Mesenchymal stem cell (in vitro differentiated cells and primary cell): Measurements from ENCODE around the gene AFF4.

ENCODE experiments used
- DNase-seq: peaks from one replicate; pipeline ENCODE4 v3.0.0-alpha.2; 2013
- H2AFZ ChIP-seq: one replicate; pipeline ENCODE4 v1.6.1; 2013; ENCODE audit warnings: low read depth, mild to moderate bottlenecking, control low read depth, inconsistent platforms, low read length, moderate library complexity
- H2AK5ac ChIP-seq: 2 replicates; pipeline ENCODE4 v1.6.1; 2013; ENCODE audit warnings: low read length, moderate library complexity, mild to moderate bottlenecking, inconsistent platforms; ENCODE audit not compliant: severe bottlenecking
- H2BK120ac ChIP-seq: one replicate; pipeline ENCODE4 v1.6.1; 2013; ENCODE audit warnings: low read depth, mild to moderate bottlenecking, inconsistent platforms, low read length, moderate library complexity
- H2BK12ac ChIP-seq, 2 experiments: one replicate each; pipeline ENCODE4 v1.6.1; 2013; ENCODE audit warnings: inconsistent platforms in 2 of 2, low read length in 2 of 2, mild to moderate bottlenecking in 2 of 2, moderate library complexity in 2 of 2, control low read depth in 1 of 2
- H2BK15ac ChIP-seq: one replicate; pipeline ENCODE4 v1.6.1; 2013; ENCODE audit warnings: mild to moderate bottlenecking, low read depth, inconsistent platforms; ENCODE audit not compliant: poor library complexity, severe bottlenecking
- H2BK5ac ChIP-seq: 2 replicates; pipeline ENCODE4 v1.6.1; 2013; ENCODE audit warnings: low read depth, mild to moderate bottlenecking, low read length, control low read depth, inconsistent platforms; ENCODE audit not compliant: poor library complexity, severe bottlenecking
- H3K14ac ChIP-seq, 2 experiments: one replicate each; pipeline ENCODE4 v1.6.1; 2013; ENCODE audit warnings: inconsistent platforms in 2 of 2, low read length in 2 of 2, control low read depth in 1 of 2, mild to moderate bottlenecking in 1 of 2, moderate library complexity in 1 of 2
- H3K18ac ChIP-seq, 2 experiments: one replicate each; pipeline ENCODE4 v1.6.1; 2013; ENCODE audit warnings: inconsistent platforms in 2 of 2, low read length in 2 of 2, control low read depth in 1 of 2, low read depth in 1 of 2, mild to moderate bottlenecking in 1 of 2
- H3K23ac ChIP-seq, 2 experiments: one replicate each; pipeline ENCODE4 v1.6.1; 2013; ENCODE audit warnings: inconsistent platforms in 2 of 2, low read length in 2 of 2, mild to moderate bottlenecking in 2 of 2, moderate library complexity in 2 of 2, control low read depth in 1 of 2
- H3K27ac ChIP-seq: 2 replicates; pipeline ENCODE4 v1.5.1; 2013; ENCODE audit warnings: mild to moderate bottlenecking, moderate library complexity, low read length, control low read depth, inconsistent platforms; ENCODE audit not compliant: poor library complexity, severe bottlenecking
- H3K27me3 ChIP-seq, 2 experiments: 2 replicates each; pipeline versions ENCODE4 v1.6.1 to v1.7.0; 2013; ENCODE audit warnings: low read length in 2 of 2, mild to moderate bottlenecking in 2 of 2, moderate library complexity in 2 of 2, control low read depth in 1 of 2, inconsistent platforms in 1 of 2; ENCODE audit not compliant: control insufficient read depth in 1 of 2, insufficient read depth in 1 of 2
- H3K36me3 ChIP-seq, 2 experiments: 2 replicates each; pipeline versions ENCODE4 v1.6.1 to v1.7.0; 2013; ENCODE audit warnings: low read length in 2 of 2, control low read depth in 1 of 2, inconsistent platforms in 1 of 2, low read depth in 1 of 2, mild to moderate bottlenecking in 1 of 2; ENCODE audit not compliant: insufficient read depth in 2 of 2, control insufficient read depth in 1 of 2
- H3K4ac ChIP-seq, 2 experiments: one replicate each; pipeline ENCODE4 v1.6.1; 2013; ENCODE audit warnings: inconsistent platforms in 2 of 2, low read length in 2 of 2, mild to moderate bottlenecking in 2 of 2, moderate library complexity in 2 of 2, control low read depth in 1 of 2, low read depth in 1 of 2
- H3K4me1 ChIP-seq: 2 replicates; pipeline ENCODE4 v1.6.1; 2013; ENCODE audit warnings: low read depth, low read length, control low read depth; ENCODE audit not compliant: control insufficient read depth, insufficient read depth
- H3K4me2 ChIP-seq: 2 replicates; pipeline ENCODE4 v1.6.1; 2013; ENCODE audit warnings: low read length, mild to moderate bottlenecking, inconsistent platforms; ENCODE audit not compliant: poor library complexity, severe bottlenecking
- H3K4me3 ChIP-seq, 2 experiments: 2 replicates each; pipeline versions ENCODE4 v1.5.1 to v1.7.0; 2013; ENCODE audit warnings: low read length in 2 of 2, mild to moderate bottlenecking in 2 of 2, control low read depth in 1 of 2, low read depth in 1 of 2; ENCODE audit not compliant: insufficient read depth in 1 of 2
- H3K79me1 ChIP-seq: replicated peaks from 2 replicates; pipeline ENCODE4 v1.6.1; 2013; ENCODE audit warnings: mild to moderate bottlenecking, control low read depth, low read length, inconsistent platforms; ENCODE audit not compliant: poor library complexity, severe bottlenecking
- H3K9ac ChIP-seq: 2 replicates; pipeline ENCODE4 v1.7.0; 2013; ENCODE audit warnings: mild to moderate bottlenecking, low read length, moderate library complexity
- H3K9me3 ChIP-seq: 2 replicates; pipeline ENCODE4 v1.7.0; 2013; ENCODE audit warnings: mild to moderate bottlenecking, low read length; ENCODE audit not compliant: control insufficient read depth
- H4K8ac ChIP-seq: one replicate; pipeline ENCODE4 v1.6.1; 2013; ENCODE audit warnings: inconsistent platforms, mild to moderate bottlenecking, low read length, moderate library complexity
- H4K91ac ChIP-seq: one replicate; pipeline ENCODE4 v1.6.1; 2013; ENCODE audit warnings: mild to moderate bottlenecking, low read length, inconsistent platforms
- WGBS: methylation state at CpG from one replicate; pipeline ENCODE4 v1.1.7; 2013; ENCODE audit warnings: mixed read lengths; 5-methylcytosine and 5-hydroxymethylcytosine counted together

AFF4 gene

GRCh38 chr5:132872788-132873118 is 90.7 kb downstream of the AFF4 start:
- Histone ChIP-seq H2BK15ac (no peak overlapping the region), H2BK12ac (no peak overlapping the region), H3K4me3 (no peak overlapping the region), H3K18ac (no peak overlapping the region), H3K9me3 (no peaks in the 10 kb centered on the region), H3K9ac (no peak overlapping the region), H3K36me3 (peaks cover 22 to 86% of the 10 kb centered on the region in 2 experiments), H4K91ac (no peak overlapping the region), H3K4ac (no peak overlapping the region), H3K14ac (no peak overlapping the region), H3K4me2 (no peak overlapping the region), H2AK5ac (no peak overlapping the region), H3K4me1 (peaks cover 6% of the 10 kb centered on the region), H3K79me1 (peaks cover 8% of the 10 kb centered on the region), H2BK120ac (no peak overlapping the region), H2BK5ac (no peak overlapping the region), H3K23ac (no peak overlapping the region), H3K27ac (no peak overlapping the region), H2AFZ (no peak overlapping the region), H4K8ac (no peak overlapping the region), H3K27me3 (no peaks in the 10 kb centered on the region)
- no peak for DNase-seq
- WGBS, result 100% methylated on average over 1 of the region's 1 CpG

- 75% methylated on average over 4 of the region's 5 CpGs for WGBS
- Histone ChIP-seq H2BK5ac (no peak overlapping the region), H4K91ac (no peak overlapping the region), H2AK5ac (no peak overlapping the region), H3K4me3 (no peak overlapping the region), H3K9ac (no peak overlapping the region), H3K23ac (no peak overlapping the region), H2BK120ac (no peak overlapping the region), H4K8ac (no peak overlapping the region), H3K4me2 (no peak overlapping the region), H3K79me1 (peaks cover 6% of the 10 kb centered on the region), H2BK15ac (no peak overlapping the region), H3K9me3 (no peaks in the 10 kb centered on the region), H3K14ac (no peak overlapping the region), H3K27ac (no peak overlapping the region), H3K36me3 (peaks cover 24 to 79% of the 10 kb centered on the region in 2 experiments), H3K4ac (no peak overlapping the region), H3K18ac (no peak overlapping the region), H2BK12ac (no peak overlapping the region), H2AFZ (no peak overlapping the region), H3K4me1 (peaks cover 7% of the 10 kb centered on the region), H3K27me3 (no peaks in the 10 kb centered on the region)
- DNase-seq, result no peak
Measured at GRCh38 chr5:132871459-132872284, 91.8 kb downstream of the AFF4 start.

DNA sequence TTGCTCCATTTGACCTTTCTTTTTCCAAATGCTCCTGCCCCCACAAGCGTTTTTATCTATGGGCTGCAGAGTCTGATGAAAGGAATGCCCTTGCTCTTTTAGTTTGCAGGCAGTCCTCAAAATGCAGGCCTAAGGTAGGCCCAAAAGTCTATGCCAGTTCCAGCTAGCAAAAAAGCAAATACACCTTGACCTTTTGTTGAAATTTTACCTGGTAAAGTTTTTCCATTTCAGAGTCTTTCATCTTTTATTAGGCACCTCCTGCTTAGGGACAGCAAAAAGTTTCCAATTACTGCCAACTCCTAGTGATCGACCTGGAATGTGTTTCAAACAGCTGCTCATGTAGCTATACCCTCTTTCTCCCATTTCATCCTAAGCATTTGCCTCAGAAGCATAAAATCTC is 92.6 kb downstream of the AFF4 start:
- Histone ChIP-seq H3K23ac (no peak overlapping the region), H3K79me1 (peaks cover 6% of the 10 kb centered on the region), H3K36me3 (peaks cover 26 to 70% of the 10 kb centered on the region in 2 experiments), H3K14ac (no peak overlapping the region), H3K27ac (no peak overlapping the region), H3K4me3 (no peak overlapping the region), H3K4me1 (peaks cover 9% of the 10 kb centered on the region), H2AK5ac (no peak overlapping the region), H2AFZ (no peak overlapping the region), H3K4ac (no peak overlapping the region), H3K18ac (no peak overlapping the region), H2BK120ac (no peak overlapping the region), H2BK12ac (no peak overlapping the region), H2BK15ac (no peak overlapping the region), H4K91ac (no peak overlapping the region), H4K8ac (no peak overlapping the region), H3K4me2 (no peak overlapping the region), H3K27me3 (no peaks in the 10 kb centered on the region), H2BK5ac (no peak overlapping the region), H3K9ac (no peak overlapping the region), H3K9me3 (no peaks in the 10 kb centered on the region)
- 94% methylated on average over 2 of the region's 2 CpGs for WGBS
- DNase-seq, result no peak

- 95% methylated on average over 4 of the region's 4 CpGs for WGBS
- Histone ChIP-seq H3K9ac (peak overlapping the region; percentile 31), H3K18ac (no peak overlapping the region)
Measured at GRCh38 chr5:132868754-132869153, 94.7 kb downstream of the AFF4 start.

More at GRCh38 chr5:132868754-132869153, 94.7 kb downstream of the AFF4 start:
- H2BK5ac ChIP-seq, result no peak overlapping the region
- peaks cover 10% of the 10 kb centered on the region for H3K4me1 ChIP-seq
- peaks cover 21 to 51% of the 10 kb centered on the region in 2 experiments for H3K36me3 ChIP-seq
- no peak overlapping the region for H2BK12ac ChIP-seq
- DNase-seq, result no peak
- H3K79me1 ChIP-seq, result peaks cover 4% of the 10 kb centered on the region
- no peak overlapping the region for H3K4me2 ChIP-seq
- no peak overlapping the region for H3K23ac ChIP-seq
- H3K27ac ChIP-seq, result no peak overlapping the region
- no peak overlapping the region for H2AFZ ChIP-seq
- no peak overlapping the region for H3K14ac ChIP-seq
- H2AK5ac ChIP-seq, result no peak overlapping the region
- H4K8ac ChIP-seq, result no peak overlapping the region
- no peaks in the 10 kb centered on the region for H3K27me3 ChIP-seq
- H3K9me3 ChIP-seq, result no peaks in the 10 kb centered on the region
- H2BK15ac ChIP-seq, result no peak overlapping the region
- no peak overlapping the region for H2BK120ac ChIP-seq
- H3K4me3 ChIP-seq, result no peak overlapping the region
- H3K4ac ChIP-seq, result no peak overlapping the region
- H4K91ac ChIP-seq, result no peak overlapping the region
